Fibroblast of villous mesenchyme (primary cell): ENCODE measurements around the gene GASK1A. TPM values are rescaled to one million over a fixed set of nuclear protein-coding genes. Genes with fewer than 3 reads are reported as not detected.

Experiments
- DNase-seq: peaks from one replicate; pipeline ENCODE4 v3.0.0-alpha.2; 2010; ENCODE audit warnings: low read depth
- H3K4me3 ChIP-seq: 2 replicates; pipeline ENCODE4 v1.5.1; 2011; ENCODE audit warnings: low read depth, mild to moderate bottlenecking, low read length
- CTCF ChIP-seq: IDR thresholded peaks from 2 replicates; pipeline ENCODE4 v1.5.1; 2012; ENCODE audit warnings: low read depth, mild to moderate bottlenecking, low read length; ENCODE audit not compliant: insufficient read depth
- total RNA-seq: library from RNA; depleted of rRNA; stranded (reverse); fragments of >200 nt; gene quantifications from 2 replicates; pipeline ENCODE4 v1.2.3, GENCODE V29; 2012

GASK1A gene
- total RNA-seq, 1 donor: 1.7 TPM

DNA sequence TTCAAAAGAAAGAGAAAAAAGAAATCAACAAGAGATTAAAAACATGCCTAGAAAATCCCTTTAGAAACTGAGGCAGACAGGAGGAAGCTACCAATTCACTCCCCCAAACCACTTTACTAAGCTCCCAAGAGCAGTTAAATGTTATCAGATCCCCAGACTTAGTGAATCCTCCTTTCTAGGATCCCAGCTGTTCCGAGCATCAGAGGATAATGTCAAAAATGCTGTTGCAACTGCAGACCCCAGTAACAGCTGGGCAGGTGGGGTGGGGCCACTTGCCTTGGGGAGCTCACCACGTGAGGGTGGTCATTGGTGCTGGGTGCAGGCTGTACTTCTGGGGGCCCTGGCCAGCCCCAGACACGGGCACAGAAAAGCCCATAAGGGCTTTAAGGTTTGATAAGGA, 117.7 kb downstream of the GASK1A start:
- no peak for TF ChIP-seq CTCF
- no peak overlapping the region for H3K4me3 ChIP-seq
- no peak for DNase-seq

DNA sequence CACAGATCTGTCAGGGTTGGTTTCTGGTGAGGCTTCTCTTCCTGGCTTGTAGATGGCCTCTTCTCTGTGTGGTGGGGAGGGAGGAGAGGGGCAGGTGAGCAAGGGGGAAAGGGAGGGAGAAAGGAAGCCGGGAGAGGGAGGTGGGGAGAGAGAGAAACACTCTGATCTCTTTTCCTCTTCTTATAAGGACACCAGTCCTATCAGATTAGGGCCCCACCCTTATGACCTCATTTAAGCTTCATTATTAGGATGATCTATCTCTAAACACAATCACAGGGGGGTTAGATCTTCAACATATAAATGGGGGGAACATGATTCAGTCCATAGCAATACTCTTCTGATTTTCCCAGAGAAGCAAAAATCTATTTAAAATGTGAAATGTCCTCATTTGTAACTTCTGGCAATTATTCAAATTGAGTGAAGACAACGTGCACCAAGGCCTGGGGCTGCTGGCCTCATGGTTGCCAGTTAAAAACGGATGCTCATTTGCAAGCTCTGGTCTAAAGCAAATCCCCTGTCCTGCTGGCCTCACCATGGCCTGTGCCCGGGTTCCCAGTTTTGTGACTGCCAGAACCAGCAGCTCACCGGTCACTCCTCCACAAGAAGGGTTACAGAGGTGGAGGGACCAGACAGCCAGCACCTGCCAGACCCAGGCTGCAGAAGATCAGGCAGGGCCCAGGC, 118.4 kb downstream of the GASK1A start:
- no peak overlapping the region for H3K4me3 ChIP-seq
- DNase-seq: no peak
- no peak for TF ChIP-seq CTCF

GRCh38 chr3:43098761-43099160, 119.7 kb downstream of the GASK1A start:
- TF ChIP-seq CTCF: no peak
- no peak for DNase-seq
- H3K4me3 ChIP-seq: no peak overlapping the region

- no peak for DNase-seq
- no peak for TF ChIP-seq CTCF
- no peak overlapping the region for H3K4me3 ChIP-seq
Measured at GRCh38 chr3:43102773-43103480, 123.8 kb downstream of the GASK1A start.

DNA sequence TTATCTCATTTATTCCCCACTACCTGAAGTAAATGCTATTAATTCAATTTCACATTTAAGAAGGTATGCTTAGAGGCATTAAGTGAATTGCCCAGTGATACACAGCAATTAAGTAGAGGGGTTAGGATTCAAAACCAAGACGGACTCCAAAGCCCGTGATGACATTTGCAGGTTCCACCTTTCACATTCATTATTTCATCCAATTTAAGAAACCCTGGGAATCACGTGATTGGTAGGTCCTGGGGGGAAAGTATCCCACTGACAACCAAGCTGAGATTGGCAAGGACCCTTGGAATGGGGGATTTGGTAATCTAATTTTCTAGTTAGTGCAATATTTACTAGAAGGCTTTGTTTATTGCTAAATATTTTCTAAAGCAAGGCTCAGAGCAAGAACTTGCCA, 124.9 kb downstream of the GASK1A start:
- no peak for DNase-seq
- no peak overlapping the region for H3K4me3 ChIP-seq
- TF ChIP-seq CTCF: no peak

- no peak for TF ChIP-seq CTCF
- H3K4me3 ChIP-seq: peak overlapping the region; percentile 67
- peak; percentile 9 for DNase-seq
Measured at GRCh38 chr3:43104660-43105595, 125.8 kb downstream of the GASK1A start.
